NK-92 (cell line): Measurements from ENCODE around the gene EXT2.
A peak's percentile ranks its signal among the peaks of the same experiment; 100 is the strongest.

Experiments used
- DNase-seq: peaks from one replicate; lab custom pipeline; 2025; ENCODE audit not compliant: unreplicated experiment; lab: John Stamatoyannopoulos, UW

EXT2 gene

DNA sequence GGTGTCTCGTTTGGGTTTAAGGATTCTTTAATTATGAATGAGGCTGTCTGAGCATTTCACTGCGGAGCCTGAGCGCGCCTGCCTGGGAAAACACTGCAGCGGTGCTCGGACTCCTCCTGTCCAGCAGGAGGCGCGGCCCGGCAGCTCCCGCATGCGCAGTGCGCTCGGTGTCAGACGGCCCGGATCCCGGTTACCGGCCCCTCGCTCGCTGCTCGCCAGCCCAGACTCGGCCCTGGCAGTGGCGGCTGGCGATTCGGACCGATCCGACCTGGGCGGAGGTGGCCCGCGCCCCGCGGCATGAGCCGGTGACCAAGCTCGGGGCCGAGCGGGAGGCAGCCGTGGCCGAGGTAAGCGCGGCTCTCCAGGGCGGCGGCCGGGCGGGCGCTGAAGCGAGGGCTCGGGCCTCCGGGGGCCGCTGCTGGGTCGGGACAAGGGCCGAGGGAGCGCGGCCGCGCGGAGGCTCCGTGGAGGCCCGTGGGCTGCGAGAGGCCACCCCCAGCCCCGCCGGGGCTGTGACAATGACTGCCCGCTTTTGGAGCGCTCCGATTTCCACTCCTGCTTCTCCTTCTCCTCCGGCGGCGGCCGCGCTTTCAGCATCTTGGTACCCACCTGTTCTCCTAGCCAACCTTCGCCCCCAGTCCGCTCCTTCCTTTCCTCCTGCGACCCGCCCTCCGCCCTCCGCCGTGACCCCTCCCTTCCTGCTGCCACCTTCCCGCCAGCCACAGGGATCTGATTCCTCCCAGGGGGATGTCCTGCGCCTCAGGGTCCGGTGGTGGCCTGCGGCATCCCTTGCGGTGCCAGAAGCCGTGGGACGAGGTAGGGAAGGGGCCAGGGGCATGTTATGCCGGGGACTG is at the start of gene EXT2:
TSS of gene EXT2 (plus strand) at position 173 of the 854 bp plus-strand sequence. CDS start 12,035 bp downstream, outside the sequence.
- DNase-seq, result peak; percentile 18

DNA sequence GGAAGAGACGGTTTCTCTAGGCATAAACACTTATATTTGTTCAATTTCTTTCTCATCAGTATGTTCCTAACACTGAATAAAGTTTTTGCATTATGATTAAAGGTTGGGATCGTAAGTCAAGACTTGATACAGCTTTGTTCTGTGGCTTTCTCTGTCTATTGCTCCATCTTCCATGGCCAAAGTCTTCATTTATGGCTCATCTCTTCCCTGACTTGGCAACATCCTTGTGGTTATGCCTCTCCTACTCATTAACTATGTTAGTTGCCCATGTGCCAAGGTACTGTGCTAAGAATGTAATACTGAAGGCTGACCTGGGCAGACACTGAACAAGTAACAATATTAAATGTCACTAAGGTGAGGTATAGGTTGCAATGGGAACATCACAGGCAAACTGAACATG is 49.3 kb upstream of the EXT2 start:
- DNase-seq, result no peak

DNA sequence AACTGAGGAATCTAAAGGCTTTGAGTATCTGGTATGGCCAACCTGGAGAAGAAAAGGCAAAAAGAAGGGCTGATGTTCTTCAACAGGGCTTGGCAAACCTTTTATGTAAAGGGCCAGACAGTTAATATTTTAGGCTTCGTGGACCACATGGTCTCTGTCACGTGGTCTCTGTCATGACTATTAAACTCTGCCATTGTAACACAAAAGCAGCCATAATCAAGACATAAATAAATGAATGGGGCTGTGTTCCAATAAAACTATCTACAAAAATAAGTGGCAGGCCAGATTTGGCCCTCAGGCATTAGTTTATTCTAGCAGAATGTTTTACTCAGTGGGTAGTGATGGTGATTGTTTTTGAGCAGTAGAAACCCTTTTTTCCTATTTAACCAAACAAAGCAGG is 48.2 kb upstream of the EXT2 start:
- no peak for DNase-seq

DNA sequence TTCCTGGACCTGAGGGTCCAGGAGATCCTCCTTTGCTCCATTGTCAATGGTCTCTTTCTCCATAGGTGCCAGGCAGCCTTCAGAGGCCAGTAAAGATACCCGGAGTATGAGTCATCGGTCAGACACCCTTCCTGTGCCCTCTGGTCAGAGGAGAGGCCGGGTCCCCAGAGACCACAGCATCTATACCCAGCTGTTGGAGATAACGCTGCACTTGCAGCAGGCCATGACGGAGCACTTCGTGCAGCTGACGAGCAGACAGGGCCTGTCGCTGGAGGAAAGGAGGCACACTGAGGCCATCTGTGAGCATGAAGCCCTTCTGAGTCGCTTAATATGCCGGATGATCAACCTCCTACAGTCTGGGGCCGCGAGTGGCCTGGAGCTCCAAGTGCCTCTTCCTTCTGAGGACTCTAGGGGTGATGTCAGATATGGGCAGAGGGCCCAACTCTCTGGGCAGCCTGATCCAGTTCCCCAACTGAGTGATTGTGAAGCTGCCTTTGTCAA is 47.5 kb upstream of the EXT2 start, which contains the start of gene ACCSL:
TSS of gene ACCSL (plus strand) at position 51 of the 501 bp plus-strand sequence. CDS start at position 107, 56 bp downstream.
- no peak for DNase-seq

DNA sequence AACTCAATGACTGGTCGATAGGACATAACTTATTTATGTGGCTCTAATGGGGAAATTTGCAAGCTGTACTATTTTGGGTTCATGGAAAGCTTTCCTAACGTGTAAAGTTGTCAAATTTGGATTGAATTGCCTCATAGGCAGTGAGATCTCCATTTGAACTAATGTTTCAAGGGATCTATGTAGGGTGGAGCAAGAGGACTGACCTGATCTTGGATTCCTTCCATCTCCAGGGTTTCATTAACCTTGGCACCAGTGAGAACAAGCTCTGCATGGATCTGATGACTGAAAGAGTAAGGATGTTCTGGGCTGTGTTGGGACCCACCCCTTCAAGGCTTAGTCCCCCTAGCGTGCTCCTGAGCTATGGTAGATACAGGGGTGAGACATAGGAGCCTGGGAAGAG is 45.6 kb upstream of the EXT2 start:
- no peak for DNase-seq

DNA sequence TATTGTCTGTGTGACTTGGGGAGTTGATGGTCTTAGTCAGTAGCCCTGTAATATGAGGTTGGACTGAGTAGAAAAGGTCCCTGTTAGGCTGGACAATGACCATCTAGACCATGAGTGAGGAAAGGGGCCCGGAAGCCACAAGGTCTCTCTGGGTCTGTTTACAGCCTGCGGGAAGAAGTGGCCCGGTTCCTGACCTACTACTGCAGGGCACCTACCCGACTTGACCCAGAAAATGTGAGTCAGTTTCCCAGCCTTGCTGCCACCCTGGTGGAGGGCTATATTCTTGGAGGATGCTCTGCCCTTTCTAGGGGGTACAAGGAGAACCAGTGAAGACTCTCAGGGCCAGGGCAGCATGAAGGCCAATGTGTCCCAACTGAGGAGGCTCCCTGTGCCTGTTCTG is 44.3 kb upstream of the EXT2 start:
- no peak for DNase-seq

DNA sequence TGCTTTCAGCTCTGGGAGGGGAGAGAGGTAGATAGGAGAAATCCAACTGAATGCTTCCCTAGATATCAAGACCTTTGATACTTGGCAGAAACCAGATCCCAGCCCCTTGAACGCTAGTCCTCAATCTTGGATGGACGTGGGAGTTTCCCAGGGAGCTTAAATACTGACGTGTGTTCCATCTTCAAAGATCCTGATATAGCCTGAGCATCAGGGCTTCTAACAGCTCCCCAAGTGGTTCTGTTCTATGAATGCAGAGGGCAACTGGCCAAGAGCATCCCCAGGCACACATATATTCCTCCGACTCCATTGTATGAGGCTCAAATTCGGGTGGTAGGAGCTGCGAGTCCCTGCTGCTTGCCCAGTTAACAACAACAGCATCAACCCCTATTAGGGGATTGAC is 38.1 kb upstream of the EXT2 start:
- no peak for DNase-seq

DNA sequence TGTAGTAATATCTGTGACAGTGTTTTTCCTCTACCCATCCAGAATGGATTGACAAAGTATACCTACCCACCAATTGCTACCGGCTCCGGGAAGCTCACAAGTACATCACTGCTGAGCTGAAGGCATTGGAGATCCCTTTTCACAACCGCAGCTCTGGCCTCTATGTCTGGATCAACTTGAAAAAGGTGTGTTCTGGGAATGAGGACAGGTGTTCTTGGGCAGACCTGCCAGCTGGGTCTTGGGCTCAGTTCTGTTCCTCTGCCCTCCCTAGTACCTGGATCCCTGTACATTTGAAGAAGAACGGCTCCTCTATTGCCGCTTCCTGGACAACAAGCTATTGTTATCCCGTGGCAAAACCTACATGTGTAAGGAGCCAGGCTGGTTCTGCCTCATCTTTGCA is 37.2 kb upstream of the EXT2 start:
- DNase-seq, result no peak

DNA sequence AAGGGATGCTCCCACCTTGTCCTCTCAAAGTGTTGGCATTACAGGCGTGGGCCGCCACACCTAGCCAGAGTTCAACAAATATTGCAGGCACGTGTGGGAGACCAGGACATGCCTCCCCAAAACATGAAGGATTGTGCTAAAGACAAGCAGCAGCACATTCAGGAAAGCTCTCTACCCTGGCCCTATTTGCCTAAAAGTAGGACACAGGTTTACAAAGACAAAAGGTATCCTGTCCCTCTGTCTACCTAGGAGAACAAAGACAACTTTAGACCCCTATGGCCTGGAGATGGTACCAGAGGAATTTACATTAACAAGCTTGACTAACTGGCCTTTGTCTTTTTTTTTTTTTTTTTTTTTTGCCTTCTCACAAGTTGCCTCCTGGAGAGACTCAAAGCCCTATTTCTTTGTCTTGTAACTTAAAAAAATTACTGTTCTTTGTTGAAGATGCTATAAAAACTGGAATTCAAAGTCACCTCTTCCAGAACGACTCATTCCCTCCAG is 30.3 kb upstream of the EXT2 start:
- no peak for DNase-seq

DNA sequence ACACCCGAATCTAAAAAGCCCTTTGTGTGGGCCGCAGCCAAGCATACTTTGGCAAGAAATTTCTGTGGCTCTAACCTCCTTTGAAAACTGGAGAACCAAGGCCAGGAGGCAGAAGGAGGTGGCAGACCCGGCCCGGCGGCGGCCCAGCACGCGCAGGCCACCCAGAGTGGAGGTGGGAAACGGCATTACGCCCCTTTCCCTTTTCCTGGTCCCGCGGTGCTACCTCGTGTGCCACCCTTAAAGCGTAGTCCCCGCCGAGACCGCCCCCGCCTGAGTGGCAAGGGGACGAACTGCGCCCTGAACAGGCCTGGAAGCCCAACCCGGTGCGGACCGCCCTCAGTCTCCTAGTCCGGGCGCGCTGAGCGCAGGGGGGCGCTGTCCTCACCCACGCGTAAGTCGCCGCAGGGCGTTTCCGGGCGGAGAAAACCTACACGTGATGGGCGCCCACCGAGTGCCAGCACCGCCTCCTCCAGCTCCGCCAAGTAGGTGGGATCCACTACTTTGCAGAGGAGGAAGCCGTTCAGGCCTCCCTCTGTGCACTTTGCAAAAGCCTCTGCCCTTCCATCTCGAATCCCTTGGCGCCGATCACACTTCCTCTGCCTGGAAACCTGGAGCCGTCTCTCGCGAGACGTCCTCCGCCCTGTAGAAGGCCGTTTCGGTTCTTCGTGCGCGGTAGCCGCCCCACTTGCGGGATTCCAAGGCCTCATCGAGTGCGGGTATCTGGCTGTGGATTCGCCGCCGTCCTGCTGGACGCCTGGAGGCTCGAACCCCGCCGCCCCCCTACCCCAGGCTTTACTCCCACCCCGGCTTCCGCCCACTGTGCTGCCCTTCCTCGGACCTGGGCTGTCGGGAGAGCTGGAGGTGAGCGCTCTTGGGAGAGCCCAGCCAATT is 29.4 kb upstream of the EXT2 start, which contains the start of gene ACCS:
TSS of gene ACCS (plus strand) at position 430 of the 891 bp plus-strand sequence. CDS start 1,358 bp downstream, outside the sequence.
- DNase-seq, result no peak

DNA sequence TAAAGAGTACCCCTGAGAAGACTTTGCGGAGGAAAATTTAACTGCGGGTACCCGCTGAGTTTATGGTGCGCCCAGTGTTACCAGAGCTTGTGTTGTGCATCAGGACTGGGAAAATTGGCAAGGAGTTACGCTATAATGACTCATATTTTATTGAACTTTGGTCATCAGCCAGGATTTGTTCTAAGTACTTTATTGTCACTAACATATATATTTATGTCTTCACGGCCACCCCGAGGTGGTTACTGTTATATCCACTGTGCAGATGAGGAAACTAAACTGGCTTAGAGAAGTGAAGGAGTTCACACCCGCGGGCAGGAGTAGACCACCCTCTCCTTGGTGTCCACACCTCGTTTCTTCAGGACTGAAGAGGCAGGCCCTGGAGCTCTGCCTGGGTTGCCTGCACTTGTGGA is 28.7 kb upstream of the EXT2 start:
- no peak for DNase-seq

DNA sequence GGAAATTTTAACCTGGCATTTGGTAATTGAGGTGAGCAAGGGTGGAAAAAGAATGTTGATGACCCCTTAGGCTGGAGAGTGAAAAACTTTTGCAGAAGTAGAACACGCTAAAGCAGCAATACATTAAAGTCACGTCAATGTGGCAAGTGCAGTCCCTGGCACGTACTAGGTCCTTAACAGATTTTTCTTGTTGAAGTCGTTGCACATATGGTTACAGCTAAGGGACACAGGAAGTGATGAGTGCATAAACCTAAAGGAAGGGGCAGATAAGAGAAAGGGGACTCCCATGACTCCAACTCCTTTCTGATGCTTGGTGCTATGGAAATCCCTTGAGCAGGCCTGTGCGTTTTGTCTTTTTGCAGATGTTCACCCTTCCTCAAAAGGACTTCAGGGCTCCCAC is 28.2 kb upstream of the EXT2 start:
- no peak for DNase-seq

DNA sequence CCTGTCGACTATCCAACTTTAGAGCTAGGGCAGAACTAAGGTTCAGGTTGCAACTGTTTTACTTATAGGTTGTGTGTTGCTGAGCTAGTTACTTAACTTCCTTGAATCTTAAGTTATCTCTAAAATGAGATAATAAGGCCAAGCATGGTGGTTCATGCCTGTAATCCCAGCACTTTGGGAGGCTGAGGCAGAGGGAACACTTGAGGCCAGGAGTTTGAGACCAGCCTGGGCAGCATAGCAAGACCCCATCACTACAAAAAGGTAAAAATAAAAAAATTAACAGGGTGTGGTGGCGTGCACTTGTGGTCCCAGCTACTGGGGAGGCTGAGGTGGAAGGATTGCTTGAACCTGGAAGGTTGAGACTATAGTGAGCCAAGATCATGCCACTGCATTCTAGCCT is 27.3 kb upstream of the EXT2 start:
- no peak for DNase-seq

DNA sequence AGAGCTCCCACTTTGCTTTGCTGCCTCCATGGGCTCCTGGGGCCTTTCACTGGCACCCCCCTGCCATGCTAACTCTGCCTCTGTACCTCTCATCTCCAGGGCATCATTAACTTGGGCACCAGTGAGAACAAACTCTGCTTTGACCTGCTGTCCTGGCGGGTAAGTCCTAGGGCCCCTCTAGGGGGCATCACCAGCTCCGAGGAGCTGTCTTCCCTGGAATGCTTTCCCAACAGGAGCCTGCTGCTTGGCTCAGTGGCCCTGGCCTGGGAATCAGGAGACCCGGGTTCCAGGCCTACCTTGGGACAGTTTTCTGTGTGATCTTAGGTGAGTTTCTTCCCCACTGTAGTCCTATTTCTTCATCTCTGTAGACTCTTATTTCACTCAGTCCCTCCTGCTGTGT is 24.3 kb upstream of the EXT2 start:
- DNase-seq, result no peak

DNA sequence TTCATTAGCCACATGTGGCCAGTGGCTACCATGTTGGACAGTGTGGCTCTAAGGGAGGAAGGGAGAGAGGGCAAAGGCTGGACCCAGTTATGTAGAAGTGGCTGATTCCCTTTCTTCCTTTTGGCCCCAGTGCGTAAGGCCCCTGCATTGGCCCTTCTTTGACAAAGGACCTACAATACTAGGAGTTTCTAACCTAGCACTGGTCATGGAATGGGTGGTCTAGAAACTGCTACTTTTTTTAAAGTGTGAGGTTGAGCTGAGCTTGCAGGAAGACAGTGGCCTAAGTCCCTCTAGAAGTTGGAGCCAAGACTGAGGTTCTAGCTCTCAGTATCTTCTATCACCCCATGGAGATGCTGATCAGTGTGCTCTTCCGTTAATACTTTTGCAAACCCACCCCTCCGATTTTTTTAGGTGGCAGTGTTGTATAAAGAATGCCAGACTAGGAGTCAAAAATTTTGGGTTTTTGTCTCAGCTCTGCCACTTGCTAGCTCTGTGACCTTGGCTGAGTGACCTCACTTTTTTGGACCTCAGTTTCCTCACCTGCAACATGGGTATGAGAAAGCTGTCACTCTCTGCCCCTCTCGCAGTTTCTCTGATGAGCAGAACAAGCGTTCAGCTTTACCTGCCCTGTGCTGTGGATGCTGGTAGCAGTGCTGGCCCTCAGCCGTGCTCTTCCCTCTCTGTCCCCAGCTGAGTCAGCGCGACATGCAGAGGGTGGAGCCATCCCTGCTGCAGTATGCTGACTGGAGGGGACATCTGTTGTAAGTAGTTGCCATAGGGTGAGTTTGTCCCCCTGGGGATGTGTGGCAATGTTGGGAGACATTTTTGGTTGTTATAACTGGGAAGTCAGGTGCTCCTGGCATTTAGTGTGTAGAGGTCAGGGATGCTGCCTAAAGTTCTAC is 22.5 kb upstream of the EXT2 start:
- DNase-seq, result no peak

DNA sequence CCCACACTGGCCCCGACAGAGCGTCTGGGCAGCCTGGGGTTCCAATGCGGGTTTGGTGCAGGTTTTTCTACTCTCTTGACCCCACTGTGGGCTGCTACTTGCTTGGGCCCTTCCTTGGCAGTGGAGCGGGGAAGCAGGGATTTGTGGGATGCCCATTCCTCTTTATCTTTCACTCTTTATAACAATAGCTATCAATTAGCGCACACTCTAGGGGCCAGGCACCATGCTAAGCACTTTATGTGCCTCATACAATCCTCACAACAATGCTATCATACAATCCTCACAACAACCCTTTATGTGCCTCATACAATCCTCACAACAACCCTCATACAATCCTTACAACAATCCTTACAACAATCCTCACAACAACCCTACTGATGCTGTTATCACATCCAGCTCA is 16.7 kb upstream of the EXT2 start:
- no peak for DNase-seq

DNA sequence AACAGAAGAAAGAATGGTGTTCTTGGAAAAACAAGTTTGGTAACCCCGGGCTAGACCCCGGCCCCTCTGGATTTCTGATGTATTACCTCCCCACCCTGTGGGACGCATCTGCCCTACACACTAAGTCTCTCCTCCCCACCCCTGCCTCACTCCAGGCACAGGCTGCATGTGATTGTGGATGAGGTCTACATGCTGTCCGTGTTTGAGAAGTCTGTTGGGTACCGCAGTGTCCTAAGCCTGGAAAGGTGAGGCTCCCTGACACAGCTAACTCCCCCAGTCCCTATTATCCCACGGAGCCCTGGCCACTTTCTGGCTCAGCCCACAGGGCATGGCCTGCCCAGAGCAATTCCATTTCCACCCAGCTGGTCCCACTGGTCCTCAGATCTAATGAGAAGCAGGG is 16.1 kb upstream of the EXT2 start:
- DNase-seq, result no peak

DNA sequence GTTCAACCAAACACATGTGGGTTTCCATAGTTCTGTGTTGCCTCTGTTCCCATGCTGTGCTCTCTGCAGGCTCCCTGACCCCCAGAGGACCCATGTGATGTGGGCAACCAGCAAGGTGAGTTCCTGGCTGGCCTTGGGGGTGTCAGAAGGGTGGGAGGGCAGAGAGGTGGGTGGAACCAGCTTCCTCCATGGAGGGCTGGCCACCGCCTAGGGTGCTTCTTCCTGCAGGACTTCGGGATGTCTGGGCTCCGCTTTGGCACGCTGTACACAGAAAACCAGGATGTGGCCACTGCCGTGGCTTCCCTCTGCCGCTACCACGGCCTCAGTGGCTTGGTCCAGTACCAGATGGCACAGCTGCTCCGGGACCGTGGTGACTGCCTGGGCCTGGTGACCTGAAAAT is 14.5 kb upstream of the EXT2 start:
- DNase-seq, result no peak

DNA sequence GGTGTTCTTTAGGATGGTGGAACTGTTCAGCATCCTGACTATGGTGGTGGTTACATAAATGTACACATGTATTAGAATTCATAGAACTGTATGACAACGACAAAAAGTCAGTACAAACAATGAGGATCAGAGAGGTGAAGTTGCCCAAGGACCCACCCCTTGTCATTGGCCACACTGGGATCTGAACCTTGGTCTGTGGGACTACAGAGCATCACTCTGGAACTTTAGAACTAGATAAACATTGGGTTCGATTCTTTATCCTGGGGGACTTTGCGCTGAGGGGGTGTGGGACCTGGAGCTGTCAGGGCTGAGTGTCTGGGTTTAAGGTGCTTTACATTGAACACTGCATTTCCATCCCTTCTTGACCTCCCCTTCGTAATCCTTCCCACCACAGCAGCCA is 12.8 kb upstream of the EXT2 start:
- no peak for DNase-seq

DNA sequence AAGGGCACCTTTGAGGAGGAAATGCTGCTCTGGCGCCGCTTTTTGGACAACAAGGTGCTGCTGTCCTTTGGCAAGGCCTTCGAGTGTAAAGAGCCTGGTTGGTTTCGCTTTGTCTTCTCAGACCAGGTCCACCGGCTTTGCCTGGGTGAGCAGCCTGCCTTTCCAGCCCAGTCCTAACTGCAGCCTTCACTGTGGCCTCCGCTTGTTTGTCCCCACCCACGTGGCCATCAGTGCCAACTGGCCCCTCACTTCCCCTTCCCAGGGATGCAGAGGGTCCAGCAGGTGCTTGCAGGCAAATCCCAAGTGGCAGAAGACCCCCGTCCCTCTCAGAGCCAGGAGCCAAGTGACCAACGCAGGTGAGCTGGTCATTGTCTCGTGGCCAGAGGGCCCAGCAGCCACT is 12.0 kb upstream of the EXT2 start:
- no peak for DNase-seq
